ENCODE data around the gene CLDN6.

GRCh38 chr16:3036726-3037315 lies 18.8 kb upstream of the CLDN6 start, which contains the start of gene BICDL2:
- no peak for TF ChIP-seq CTCF (IDR thresholded peaks at IDR 0.05)
- no peak for TF ChIP-seq POLR2A (IDR thresholded peaks at IDR 0.05)
- no peak for TF ChIP-seq EP300 (IDR thresholded peaks at IDR 0.05)

All from gastroesophageal sphincter (tissue), 3 donors.